Stimulated activated CD4-positive, alpha-beta T cell treated with anti-CD3 and anti-CD28 coated beads, Interleukin-4, amount 100 ng/mL, for 4 hours (primary cell): ENCODE measurements around the gene SLX9.

Experiments
- DNase-seq, 2 experiments: peaks; one replicate each; pipeline ENCODE4 v3.0.0-alpha.2; 2020

SLX9 gene

DNA sequence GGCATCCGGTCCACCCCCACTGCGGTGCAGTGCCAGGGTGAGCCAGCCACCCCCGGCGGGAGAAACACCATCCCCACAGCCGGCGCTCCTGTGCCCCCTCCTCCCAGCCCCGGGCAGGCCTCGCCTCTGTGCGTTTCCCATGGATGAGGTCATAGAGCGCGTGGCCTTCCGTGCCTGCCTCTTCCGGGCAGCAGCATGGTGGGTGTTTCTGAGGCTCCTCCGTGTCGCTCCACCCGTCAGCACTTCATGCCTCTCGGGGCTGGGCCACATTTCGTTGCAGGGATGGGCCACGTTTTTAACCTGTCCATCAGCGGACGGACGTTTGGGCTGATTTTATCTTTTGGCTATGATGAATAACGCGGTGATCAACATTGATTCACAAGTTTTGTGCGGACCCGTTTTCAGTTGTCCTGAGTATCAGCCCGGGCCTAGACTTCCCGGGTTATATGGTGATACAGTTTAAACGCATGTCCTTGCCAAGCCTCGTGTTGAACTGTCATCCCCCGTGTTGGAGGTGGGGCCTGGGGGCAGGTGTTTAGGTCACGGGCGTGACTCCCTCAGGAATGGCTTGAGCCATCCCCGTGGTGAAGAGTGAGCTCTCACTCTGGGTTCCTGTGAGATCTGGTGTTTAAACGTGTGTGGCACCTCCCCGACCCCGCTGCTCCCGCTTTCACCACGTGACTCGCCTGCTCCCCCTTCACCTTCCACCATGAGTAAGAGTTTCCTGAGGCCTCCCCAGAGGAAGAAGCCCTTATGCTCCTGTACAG lies 64.8 kb downstream of the SLX9 start:
- DNase-seq: peak in 1 of 2 experiments; percentile 43

DNA sequence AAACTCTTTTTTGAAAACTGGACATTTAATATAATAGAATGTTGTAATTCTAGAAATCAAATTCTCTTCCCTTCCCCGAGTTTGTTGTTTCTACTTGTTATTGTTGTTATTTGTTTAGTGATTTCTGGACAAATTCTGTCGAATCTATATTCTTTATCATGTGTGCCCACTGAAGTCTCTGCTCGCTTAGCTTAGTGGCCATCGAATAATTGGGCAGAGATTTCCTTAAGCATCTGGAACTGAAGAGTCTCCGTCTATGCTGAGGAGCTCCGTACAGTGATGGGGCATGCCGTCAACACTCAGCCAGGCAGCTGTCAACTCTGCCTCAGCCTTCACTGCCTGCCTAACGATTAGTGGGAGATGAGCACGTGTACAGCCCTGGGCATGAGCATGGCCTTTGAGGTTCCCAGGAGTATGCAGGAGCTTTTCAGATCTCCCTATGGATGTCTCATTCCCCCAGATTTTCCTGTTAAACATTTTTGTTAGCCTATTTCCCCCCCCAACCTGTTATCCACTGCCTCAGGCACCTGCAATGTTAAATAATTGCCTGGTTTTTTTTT lies 66.8 kb downstream of the SLX9 start:
- no peak for DNase-seq

DNA sequence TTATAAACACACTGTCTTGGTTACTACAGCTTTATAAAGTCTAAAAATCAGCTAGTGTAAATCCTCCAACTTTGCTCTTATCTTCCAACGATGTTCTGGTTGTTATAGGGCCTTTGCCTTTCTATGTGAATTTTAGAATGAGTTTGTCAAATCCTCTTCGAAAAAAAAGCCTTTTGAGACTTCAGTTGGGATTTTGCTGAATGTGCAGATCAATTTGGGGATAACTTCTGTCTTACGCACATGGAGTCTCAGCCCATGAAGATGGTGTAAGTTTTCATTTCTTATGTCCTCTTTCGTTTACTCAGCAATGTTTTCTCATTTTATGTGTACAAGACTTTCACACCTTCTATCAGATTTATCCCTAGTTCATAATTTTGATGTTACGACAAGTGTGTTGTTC lies 69.8 kb downstream of the SLX9 start:
- no peak for DNase-seq

- DNase-seq: no peak
Observed at GRCh38 chr21:45010096-45010495, 70.3 kb downstream of the SLX9 start.

GRCh38 chr21:45010860-45011259 lies 71.0 kb downstream of the SLX9 start:
- DNase-seq: no peak

- no peak for DNase-seq
Observed at GRCh38 chr21:45011426-45011825, 71.6 kb downstream of the SLX9 start.

GRCh38 chr21:45011911-45012661 lies 72.3 kb downstream of the SLX9 start:
- no peak for DNase-seq

DNA sequence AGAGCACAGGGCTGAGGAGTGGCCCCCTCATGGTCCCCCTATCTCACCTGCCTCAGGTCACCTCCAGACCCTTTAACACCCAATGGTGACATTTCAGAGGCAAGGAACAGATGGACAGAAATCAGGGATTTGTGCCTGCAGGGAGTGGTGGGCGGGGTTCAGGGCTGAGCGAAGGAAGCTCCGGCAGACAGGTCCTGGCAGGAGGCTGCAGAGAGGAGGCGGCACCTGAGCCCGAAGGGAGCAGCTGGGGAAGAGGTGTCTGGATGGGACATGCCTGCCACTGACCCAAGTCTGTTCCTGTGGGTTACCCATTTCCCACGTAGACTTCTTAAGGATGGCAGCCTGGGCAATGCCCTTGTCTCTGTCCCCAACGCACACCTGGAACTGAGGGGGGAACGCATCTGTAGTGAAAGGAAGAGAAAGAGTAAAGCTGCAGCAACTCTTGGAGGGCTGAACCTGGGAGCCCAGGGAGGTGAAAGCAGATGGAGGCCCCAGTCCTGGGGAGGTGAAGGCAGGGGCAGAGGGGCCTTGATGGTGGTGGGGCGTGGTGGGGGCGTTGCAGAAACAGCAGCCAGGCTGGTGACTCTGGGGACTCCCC lies 72.9 kb downstream of the SLX9 start:
- DNase-seq: no peak

- no peak for DNase-seq
Observed at GRCh38 chr21:45013260-45013841, 73.5 kb downstream of the SLX9 start.

DNA sequence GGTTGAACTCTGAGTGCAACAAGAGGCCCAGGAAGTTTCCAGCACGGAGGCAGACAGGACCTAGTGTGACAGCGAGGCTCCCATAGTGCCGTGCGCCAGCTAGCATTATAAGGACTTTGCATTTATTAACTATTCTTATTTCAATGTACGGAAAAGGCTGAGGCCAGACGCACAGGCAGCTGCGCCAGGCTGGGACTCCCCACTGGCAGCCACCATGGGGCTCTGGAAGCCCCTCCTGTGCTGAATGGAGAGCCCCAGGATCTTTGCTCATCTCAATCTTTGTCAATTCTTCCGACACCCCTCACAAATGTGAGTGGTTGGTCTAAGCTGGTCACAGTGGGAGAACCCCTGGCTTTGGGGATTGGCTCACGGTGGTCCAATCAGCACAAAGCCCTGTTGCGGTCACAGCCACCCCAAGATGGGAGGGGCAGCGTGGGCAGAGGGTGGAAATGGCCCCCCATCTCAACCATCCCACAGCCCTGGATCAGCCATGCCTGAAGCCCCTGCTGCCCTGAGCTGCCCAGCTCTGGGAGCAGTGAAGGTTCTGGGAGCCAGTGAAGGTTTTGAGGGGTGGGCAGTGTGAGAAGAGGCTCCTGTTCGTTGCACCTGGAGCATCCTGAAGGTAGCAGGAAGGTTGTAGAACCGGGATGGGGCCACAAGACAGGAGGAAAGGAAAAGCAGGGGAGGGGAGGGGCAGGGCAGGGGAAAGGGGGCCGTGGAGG lies 75.1 kb downstream of the SLX9 start:
- no peak for DNase-seq

DNA sequence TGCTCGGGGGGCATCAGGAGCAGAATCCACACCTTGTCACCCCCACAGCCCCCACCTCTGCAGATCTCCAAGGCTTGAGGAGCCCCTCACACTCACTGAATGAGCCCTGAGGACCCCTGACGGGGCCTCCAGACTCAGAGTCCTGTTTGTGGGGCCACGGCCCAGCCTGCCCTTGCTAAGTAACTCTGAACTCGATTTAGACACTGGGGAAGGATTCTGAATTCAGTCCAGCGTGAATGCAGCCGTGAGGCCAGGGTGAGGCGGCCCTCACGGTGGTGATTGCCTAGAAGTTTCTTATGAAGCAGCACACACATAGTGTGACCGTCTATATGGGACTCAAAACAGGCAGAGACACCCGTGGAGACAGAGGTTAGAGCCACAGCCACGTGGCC lies 75.6 kb downstream of the SLX9 start:
- no peak for DNase-seq

DNA sequence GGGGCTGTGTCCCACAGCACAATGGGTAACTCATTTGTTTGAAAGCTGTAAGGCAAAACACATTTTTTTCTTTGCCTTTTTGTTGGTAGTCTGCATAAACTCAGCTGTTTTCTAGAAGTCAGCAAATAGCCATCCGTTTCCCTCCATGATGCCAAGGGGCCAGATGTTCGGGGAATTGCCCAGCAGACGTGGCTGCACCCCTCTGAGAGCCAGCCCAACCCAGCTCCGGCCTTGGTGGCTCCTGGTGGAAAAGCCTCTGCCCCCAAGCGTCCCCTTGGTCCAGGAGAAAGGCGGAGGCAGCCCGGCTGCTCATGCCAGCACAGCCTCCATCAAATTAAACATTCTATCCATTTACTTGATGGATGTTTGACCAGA lies 76.2 kb downstream of the SLX9 start:
- DNase-seq: no peak

DNA sequence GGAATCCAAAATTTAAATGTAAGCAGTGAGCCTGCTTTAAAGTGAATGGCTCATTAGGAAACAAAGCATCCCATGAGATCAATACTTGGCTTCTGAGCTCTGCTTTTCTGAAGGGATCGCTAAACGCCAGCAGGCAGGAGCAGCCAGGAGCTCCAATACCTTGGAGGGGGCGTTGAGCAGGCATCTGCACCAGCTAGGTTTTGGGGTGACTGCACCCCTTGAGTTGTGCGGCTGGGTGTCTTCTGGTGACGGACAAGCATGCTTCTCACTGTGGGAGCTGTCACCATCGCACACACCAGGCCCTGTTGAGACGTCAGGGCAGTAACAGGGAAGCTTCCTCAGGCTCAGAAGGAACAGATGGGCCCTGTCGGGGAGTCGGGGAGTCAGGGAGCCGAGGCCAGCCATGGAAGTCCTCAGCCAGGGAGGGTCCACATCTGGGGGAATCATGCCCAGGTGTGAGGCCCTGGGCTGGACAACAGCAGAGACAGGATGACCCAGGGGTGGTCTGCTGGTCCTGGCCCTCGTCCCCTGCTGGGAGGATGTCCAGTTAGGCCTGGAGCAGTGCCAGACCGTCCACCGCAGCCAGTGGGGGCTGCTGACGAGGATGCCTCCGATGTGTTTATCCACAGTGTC lies 76.7 kb downstream of the SLX9 start:
- DNase-seq: no peak

- no peak for DNase-seq
Observed at GRCh38 chr21:45017039-45017960, 77.5 kb downstream of the SLX9 start.

DNA sequence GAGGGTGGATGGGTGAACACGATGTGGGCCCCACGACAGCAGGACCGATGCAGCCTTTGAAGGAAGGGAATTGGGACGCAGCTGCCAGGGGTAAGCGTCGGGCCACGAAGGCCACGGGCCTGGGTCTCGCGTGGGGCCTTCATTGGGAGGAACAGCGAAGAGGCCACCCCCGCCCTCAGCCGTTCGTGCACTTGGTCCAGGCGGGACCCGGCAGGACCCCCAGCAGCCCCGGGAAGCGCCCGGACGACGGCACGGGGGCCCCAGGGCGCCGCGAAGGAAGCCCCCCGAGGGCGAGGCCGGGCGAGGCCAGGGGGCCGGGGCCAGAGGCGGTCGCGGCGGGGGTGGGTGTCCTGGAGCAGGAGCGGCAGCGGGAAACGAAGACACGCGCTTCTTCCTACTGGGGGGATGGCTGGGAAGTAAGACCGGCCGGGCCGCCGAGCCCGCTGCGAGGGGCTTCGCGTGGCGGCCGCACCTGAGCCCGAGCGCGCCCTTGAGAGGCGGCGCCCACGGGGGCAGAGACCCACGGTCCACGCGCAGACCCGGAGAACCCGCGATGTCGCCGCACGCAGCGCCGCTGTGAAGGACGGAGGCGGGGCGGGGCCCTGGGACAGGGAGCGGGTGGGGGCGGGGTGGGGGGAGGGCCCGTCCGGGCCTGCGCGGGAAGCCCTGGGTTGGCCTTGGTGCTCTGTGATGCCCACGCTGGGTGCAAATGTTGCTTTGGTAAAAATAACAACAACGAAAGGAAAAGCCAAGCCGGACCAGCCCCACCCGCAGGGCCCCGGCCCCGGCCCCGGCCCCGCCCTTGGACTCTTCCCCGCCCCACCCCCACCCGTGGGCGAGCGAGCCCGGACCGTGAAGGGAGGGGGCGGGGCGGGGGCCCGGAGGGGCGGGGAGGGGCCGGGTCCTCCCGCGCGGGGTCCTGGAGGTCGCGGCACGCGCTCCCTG lies 78.6 kb downstream of the SLX9 start:
- DNase-seq: no peak

DNA sequence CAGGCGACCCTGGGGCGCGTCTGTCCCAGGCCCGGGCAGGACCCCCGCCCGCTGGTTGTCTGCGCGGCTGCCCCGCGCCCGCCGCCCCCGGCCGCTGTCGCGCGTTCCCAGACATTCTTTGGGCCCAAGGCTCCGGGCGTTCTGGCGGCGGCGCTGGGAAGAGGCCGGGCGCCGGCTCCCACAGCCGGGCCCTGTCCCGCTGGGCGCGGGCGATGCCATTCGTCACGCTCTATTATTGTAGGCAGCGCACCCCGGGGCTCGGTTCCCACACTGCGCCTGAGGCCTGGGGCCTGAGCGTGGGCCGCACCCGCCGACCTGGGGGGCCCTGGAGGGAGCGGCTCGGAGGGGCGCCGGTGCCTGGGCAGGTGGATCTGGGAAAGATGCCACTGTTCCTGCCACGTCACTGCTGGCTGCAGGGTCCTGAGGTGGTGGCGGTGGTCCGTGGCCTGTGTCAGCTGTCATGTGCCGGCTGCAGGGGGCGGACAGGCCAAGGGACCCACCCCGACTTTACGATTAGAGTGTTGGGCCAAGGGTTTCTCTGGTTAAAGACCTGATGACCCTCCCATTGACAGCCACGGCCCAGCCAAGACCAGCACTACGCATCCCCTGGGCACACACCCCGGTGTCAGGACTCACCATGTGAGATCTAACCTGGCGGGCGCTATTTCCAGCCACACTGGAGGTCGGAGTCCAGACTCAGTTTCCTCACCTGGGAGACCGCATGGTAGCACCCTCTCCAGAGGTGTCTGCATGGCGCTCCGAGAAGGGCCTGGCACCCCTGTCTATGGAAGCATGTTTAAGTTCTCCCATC lies 79.5 kb downstream of the SLX9 start:
- no peak for DNase-seq

- no peak for DNase-seq
Observed at GRCh38 chr21:45019887-45020537, 80.2 kb downstream of the SLX9 start.

DNA sequence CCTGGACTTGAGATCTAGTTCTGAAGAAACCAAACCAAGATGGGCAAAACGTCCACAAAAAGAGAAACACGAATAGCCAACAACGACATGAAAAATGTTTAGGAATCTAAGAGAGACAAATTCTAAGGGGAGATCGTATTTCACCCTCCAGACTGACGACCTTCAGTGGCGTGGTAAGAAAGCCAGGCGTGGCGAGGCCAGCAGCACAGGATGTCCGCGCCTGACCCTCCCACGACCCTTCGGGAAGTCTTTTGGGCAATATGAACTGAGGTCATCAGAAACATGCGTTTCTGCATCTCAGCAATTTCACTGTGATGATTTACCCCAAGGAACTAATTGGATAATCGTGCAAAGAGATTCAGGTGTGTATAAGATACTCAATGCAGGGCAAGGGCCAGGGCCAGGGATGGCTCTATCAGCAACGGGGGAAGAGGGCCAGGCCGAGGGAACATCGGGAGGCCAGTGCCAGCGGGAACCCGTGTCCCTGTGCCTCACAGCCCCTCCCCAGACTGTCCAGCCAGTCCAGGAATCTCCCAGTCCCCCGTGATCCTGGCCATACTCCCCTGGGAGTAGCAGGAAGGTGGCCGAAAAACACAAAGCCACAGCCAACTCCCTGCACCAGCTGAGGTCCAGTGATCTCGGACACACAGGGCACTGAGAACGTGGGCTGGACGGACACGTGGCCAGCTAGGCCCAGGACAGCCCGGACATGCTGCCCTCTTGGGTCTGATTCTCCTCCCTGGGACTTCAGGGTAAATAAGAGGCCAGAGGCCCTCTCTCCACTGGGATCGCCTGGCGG lies 81.0 kb downstream of the SLX9 start:
- no peak for DNase-seq
